ENCODE measurements around the gene STK11. TPM values are rescaled to one million over a fixed set of nuclear protein-coding genes. Genes with fewer than 3 reads are reported as not detected.

STK11 gene
- total RNA-seq: 51.4 and 70.3 TPM in 2 replicates

GRCh38 chr19:1205114-1206099 lies at the start of gene STK11:
Gene STK11 (plus strand): TSS chr19:1205778. CDS start chr19:1206914, 1,136 bp downstream.

GRCh38 chr19:1173845-1174809 lies 31.5 kb upstream of the STK11 start, which contains the start of gene SBNO2:
Gene SBNO2 (minus strand): TSS chr19:1174268. CDS start chr19:1154276, 19,992 bp downstream.

GRCh38 chr19:1237754-1238368 lies 32.3 kb downstream of the STK11 start, which contains the start of gene CBARP:
Gene CBARP (minus strand): TSS chr19:1238005. CDS start chr19:1236100, 1,905 bp downstream.

GRCh38 chr19:1241417-1242095 lies 36.0 kb downstream of the STK11 start, which contains the start of gene ATP5F1D:
Gene ATP5F1D (plus strand): TSS chr19:1241751. CDS start chr19:1241851, 100 bp downstream.

GRCh38 chr19:1248139-1248785 lies 42.7 kb downstream of the STK11 start, which contains the start of gene MIDN:
Gene MIDN (plus strand): TSS chr19:1248583. CDS start chr19:1250297, 1,714 bp downstream.

GRCh38 chr19:1269065-1269477 lies 63.5 kb downstream of the STK11 start, which contains the start of gene CIRBP:
Gene CIRBP (plus strand): TSS chr19:1269332. CDS start chr19:1270934, 1,602 bp downstream.

GRCh38 chr19:1275260-1275975 lies 69.8 kb downstream of the STK11 start, which contains the start of gene FAM174C:
Gene FAM174C (plus strand): TSS chr19:1275530. CDS start chr19:1275550, 20 bp downstream.

Other genes starting within 250 kb of the STK11 start
- gene WDR18, start 221.4 kb upstream of the STK11 start, total RNA-seq: 25.1 and 37.9 TPM in 2 replicates
- 0.54 and 0.97 TPM in 2 replicates for gene GRIN3B, start 205.4 kb upstream of the STK11 start, total RNA-seq
- 140 and 146 TPM in 2 replicates for gene TMEM259, start 184.7 kb upstream of the STK11 start, total RNA-seq
- not detected in 2 replicates for gene RNU6-2, start 184.3 kb upstream of the STK11 start, total RNA-seq
- gene CNN2, start 179.2 kb upstream of the STK11 start, total RNA-seq: 177 and 287 TPM in 2 replicates
- 4.5 and 5.8 TPM in 2 replicates for gene ABCA7, start 165.7 kb upstream of the STK11 start, total RNA-seq
- gene ARHGAP45, start 138.6 kb upstream of the STK11 start, total RNA-seq: 4.9 and 8.1 TPM in 2 replicates
- 198 and 220 TPM in 2 replicates for gene POLR2E, start 110.4 kb upstream of the STK11 start, total RNA-seq
- 486 and 619 TPM in 2 replicates for gene GPX4, start 101.8 kb upstream of the STK11 start, total RNA-seq
- gene SBNO2, start 31.5 kb upstream of the STK11 start, total RNA-seq: 48.2 and 84.6 TPM in 2 replicates
- gene CBARP, start 32.2 kb downstream of the STK11 start, total RNA-seq: 3.7 and 4.0 TPM in 2 replicates
- gene ATP5F1D, start 36.0 kb downstream of the STK11 start, total RNA-seq: 66.6 and 105 TPM in 2 replicates
- 22.0 and 38.2 TPM in 2 replicates for gene MIDN, start 42.8 kb downstream of the STK11 start, total RNA-seq
- 317 and 409 TPM in 2 replicates for gene CIRBP, start 63.6 kb downstream of the STK11 start, total RNA-seq
- gene FAM174C, start 69.8 kb downstream of the STK11 start, total RNA-seq: 26.9 and 75.8 TPM in 2 replicates
- not detected in 2 replicates for gene EFNA2, start 80.1 kb downstream of the STK11 start, total RNA-seq
- gene NDUFS7, start 178.1 kb downstream of the STK11 start, total RNA-seq: 77.1 and 87.6 TPM in 2 replicates
- 24.7 and 46.7 TPM in 2 replicates for gene GAMT, start 195.8 kb downstream of the STK11 start, total RNA-seq
- 35.6 and 59.5 TPM in 2 replicates for gene DAZAP1, start 201.8 kb downstream of the STK11 start, total RNA-seq
- 1,770 and 2,629 TPM in 2 replicates for gene RPS15, start 232.6 kb downstream of the STK11 start, total RNA-seq
- 0.16 TPM in 1 of 2 replicates, not detected in the other for gene APC2, start 244.3 kb downstream of the STK11 start, total RNA-seq